Testis (tissue), 2 donors: ENCODE results near the gene RHOBTB3.

Source experiments
- CTCF ChIP-seq, 3 experiments: fragments of 450-650 bp in 2 of 3; fragments of 200-600 bp in 1 of 3; sonication (generic) in 1 of 3; IDR thresholded peaks; one replicate each; pipeline ENCODE4 v1.5.1; 2016 to 2019; ENCODE audit warnings: antibody characterized with exemption in 3 of 3, mild to moderate bottlenecking in 2 of 3, moderate library complexity in 1 of 3
- POLR2A ChIP-seq: fragments of 450-650 bp; IDR thresholded peaks from one replicate; pipeline ENCODE4 v1.6.1; 2017; ENCODE audit warnings: antibody characterized with exemption, mild to moderate bottlenecking, moderate library complexity

DNA sequence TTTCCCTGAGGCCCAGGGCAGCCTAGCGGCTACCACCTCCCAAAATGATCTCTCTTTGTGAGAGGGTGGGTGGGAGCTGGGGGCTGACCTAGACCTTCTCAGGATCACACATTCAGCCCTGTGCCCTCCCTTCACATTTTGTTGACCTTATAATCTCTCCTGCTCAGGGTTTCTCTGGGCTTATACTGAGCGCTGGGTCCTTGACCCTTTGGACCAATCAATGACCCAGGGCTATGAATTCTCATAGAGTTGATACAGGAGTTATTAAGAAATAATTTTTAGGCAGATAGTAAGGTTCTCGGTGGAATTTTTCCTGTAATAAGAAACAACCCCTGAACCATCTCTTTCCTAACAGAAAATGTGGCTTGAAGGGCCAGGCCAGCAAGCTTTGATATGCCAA, 69.4 kb downstream of the RHOBTB3 start:
- TF ChIP-seq CTCF (IDR thresholded peaks at IDR 0.05) = no peak
- no peak for TF ChIP-seq POLR2A
